Cardiac muscle cell (in vitro differentiated cells and primary cell): Measurements from ENCODE around the gene MCUB. TPM values are rescaled to one million over a fixed set of nuclear protein-coding genes. Genes with fewer than 3 reads are reported as not detected.

Experiments
- DNase-seq, 2 donors: peaks; one replicate each; pipeline versions ENCODE4 v3.0.0 to v3.0.0-alpha.2; 2010 to 2017; ENCODE audit warnings: low read depth in 1 of 2, low spot score in 1 of 2
- H3K27ac ChIP-seq: fragments of 200-600 bp; sonication (generic); 2 replicates; pipeline ENCODE4 v1.5.1; 2016
- H3K27me3 ChIP-seq: fragments of 200-600 bp; sonication (generic); 2 replicates; pipeline ENCODE4 v1.6.0; 2016; ENCODE audit warnings: control low read depth
- H3K36me3 ChIP-seq: fragments of 200-600 bp; sonication (generic); 2 replicates; pipeline ENCODE4 v1.5.1; 2016; ENCODE audit warnings: control low read depth
- H3K4me1 ChIP-seq: fragments of 200-600 bp; sonication (generic); 2 replicates; pipeline ENCODE4 v1.8.1; 2017; ENCODE audit warnings: low read depth, mild to moderate bottlenecking, mixed run types
- H3K4me3 ChIP-seq: fragments of 200-600 bp; sonication (generic); 2 replicates; pipeline ENCODE4 v1.5.1; 2016; ENCODE audit warnings: mild to moderate bottlenecking
- H3K9me3 ChIP-seq: fragments of 200-600 bp; sonication (generic); 2 replicates; pipeline ENCODE4 v1.5.1; 2017; ENCODE audit warnings: low read depth, mild to moderate bottlenecking, control low read depth
- CTCF ChIP-seq: IDR thresholded peaks from 2 replicates; pipeline ENCODE4 v1.5.1; 2012; ENCODE audit warnings: low read depth, mild to moderate bottlenecking, low read length
- polyA plus RNA-seq: library from polyadenylated mRNA; unstranded; fragments of >200 nt; fragmentation: Nextera tagmentation; extraction: Ambion mirVana; gene quantifications from 2 replicates; pipeline ENCODE4 v1.2.1, GENCODE V29; 2016
- total RNA-seq: library from RNA; depleted of rRNA; stranded (reverse); fragments of >200 nt; gene quantifications from 2 replicates; pipeline ENCODE4 v1.2.3, GENCODE V29; 2016

MCUB gene
- total and polyA plus RNA-seq, 2 experiments from 2014 or later, result 1.4 to 3.1 TPM

- Histone ChIP-seq H3K27ac (no peak overlapping the region), H3K9me3 (no peaks in the 10 kb centered on the region), H3K4me3 (no peak overlapping the region), H3K27me3 (no peaks in the 10 kb centered on the region), H3K36me3 (peaks cover 18% of the 10 kb centered on the region), H3K4me1 (no peaks in the 10 kb centered on the region)
- no peak for TF ChIP-seq CTCF
- no peak for DNase-seq
Measured at GRCh38 chr4:109713500-109713899, 153.5 kb downstream of the MCUB start.

- no peak for TF ChIP-seq CTCF
- DNase-seq, result no peak
- Histone ChIP-seq H3K4me3 (no peak overlapping the region), H3K27ac (no peak overlapping the region), H3K27me3 (no peaks in the 10 kb centered on the region), H3K4me1 (no peaks in the 10 kb centered on the region), H3K36me3 (peaks cover 6% of the 10 kb centered on the region), H3K9me3 (no peaks in the 10 kb centered on the region)
Measured at GRCh38 chr4:109718759-109719158, 158.7 kb downstream of the MCUB start.

GRCh38 chr4:109719604-109720003 lies 159.6 kb downstream of the MCUB start:
- H3K27me3 ChIP-seq, result no peaks in the 10 kb centered on the region
- H3K9me3 ChIP-seq, result no peaks in the 10 kb centered on the region
- no peaks in the 10 kb centered on the region for H3K4me1 ChIP-seq
- no peak for DNase-seq
- no peak overlapping the region for H3K4me3 ChIP-seq
- H3K27ac ChIP-seq, result no peak overlapping the region
- no peaks in the 10 kb centered on the region for H3K36me3 ChIP-seq
- no peak for TF ChIP-seq CTCF

- Histone ChIP-seq H3K9me3 (no peaks in the 10 kb centered on the region), H3K4me1 (no peaks in the 10 kb centered on the region), H3K4me3 (no peak overlapping the region), H3K27ac (no peak overlapping the region), H3K36me3 (no peaks in the 10 kb centered on the region), H3K27me3 (no peaks in the 10 kb centered on the region)
- DNase-seq, result peak in 1 of 2 donors; percentile 21
- no peak for TF ChIP-seq CTCF
Measured at GRCh38 chr4:109721033-109721432, 161.0 kb downstream of the MCUB start.

- no peaks in the 10 kb centered on the region for H3K9me3 ChIP-seq
- H3K27me3 ChIP-seq, result no peaks in the 10 kb centered on the region
- no peak overlapping the region for H3K4me3 ChIP-seq
- H3K36me3 ChIP-seq, result no peaks in the 10 kb centered on the region
- H3K27ac ChIP-seq, result no peak overlapping the region
- no peak for TF ChIP-seq CTCF
- H3K4me1 ChIP-seq, result no peaks in the 10 kb centered on the region
- no peak for DNase-seq
Measured at GRCh38 chr4:109722357-109722756, 162.3 kb downstream of the MCUB start.

GRCh38 chr4:109723110-109723509 lies 163.1 kb downstream of the MCUB start:
- peaks cover 4% of the 10 kb centered on the region for H3K4me1 ChIP-seq

More at GRCh38 chr4:109723110-109723509, 163.1 kb downstream of the MCUB start:
- no peaks in the 10 kb centered on the region for H3K9me3 ChIP-seq
- H3K27me3 ChIP-seq, result no peaks in the 10 kb centered on the region
- no peak overlapping the region for H3K4me3 ChIP-seq
- H3K27ac ChIP-seq, result no peak overlapping the region
- H3K36me3 ChIP-seq, result no peaks in the 10 kb centered on the region
- TF ChIP-seq CTCF, result no peak
- DNase-seq, result no peak
